ENCODE measurements around the gene FAM25G. TPM values are rescaled to one million over a fixed set of nuclear protein-coding genes. Genes with fewer than 3 reads are reported as not detected.

The FAM25G gene
- total RNA-seq, 4 donors from 2014 or later, result not detected

DNA sequence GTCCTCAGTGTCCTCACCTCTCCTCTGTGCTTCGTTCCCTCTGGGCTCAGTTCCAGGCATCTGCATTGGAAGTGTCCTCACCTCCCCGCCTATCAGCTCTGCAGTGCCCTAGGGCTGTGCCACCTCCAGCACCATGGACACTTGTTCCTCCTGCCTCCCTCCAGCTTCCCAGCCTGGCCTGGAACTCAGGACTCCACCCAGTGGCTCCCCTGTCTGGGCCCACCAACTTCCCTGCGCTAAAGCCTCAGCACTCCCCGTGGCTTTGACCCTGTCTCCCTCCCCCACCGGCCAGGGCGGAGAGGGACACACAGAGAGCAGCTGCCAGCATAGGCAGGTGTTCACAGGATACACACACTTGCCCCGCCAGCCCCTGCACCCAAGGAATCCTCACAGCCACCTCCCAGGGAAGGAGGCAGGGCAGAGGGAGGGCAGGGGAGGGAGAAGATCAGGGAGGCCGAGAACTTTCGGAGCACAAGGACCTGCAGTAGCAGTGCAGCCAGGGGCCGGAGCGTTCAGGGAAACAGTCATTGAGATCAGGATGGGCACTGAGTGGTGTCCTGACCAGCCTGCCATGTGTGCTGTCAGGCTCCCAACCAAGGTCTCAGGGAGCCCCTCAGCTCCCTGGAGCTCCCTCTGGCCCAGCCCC lies 38.9 kb downstream of the FAM25G start:
- Histone ChIP-seq H3K27ac (no peak overlapping the region), H3K4me3 (no peak overlapping the region), H3K36me3 (no peaks in the 10 kb centered on the region), H3K27me3 (no peaks in the 10 kb centered on the region), H3K4me1 (no peaks in the 10 kb centered on the region), H3K9me3 (no peaks in the 10 kb centered on the region)
- TF ChIP-seq EP300 (IDR thresholded peaks at IDR 0.05), result no peak
- TF ChIP-seq POLR2AphosphoS5 (IDR thresholded peaks at IDR 0.05), result no peak
- ATAC-seq, result no peak
- 58 to 84% methylated on average over 2 to 4 of the region's 11 CpGs for WGBS, 2 donors (ENCODE audit: low coverage in 1 of 2)

DNA sequence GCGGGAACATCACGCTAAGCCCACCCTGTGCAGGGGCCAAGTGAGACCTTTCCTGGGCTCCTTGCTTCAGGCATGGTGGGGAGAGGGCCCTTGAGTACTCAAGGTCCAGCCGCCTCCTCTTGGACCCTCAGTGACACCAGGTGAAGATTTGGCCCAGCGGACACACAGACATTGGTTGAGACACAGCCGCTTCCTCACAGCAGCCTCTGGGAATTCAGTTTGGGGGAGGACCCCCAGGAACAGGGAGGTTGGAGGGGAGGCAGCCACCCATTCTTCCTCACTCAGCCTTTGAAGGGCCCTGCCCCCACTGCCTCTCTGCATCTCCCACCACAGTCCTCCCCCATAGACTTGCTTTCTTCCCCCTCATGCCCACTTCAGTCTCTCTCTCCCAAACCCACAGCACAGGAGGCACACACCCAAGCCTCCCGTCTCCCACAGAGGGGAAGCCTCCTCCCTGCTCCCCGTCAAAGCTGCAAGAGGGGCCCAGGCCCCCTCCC lies 39.5 kb downstream of the FAM25G start:
- no peaks in the 10 kb centered on the region for H3K4me1 ChIP-seq
- no peak overlapping the region for H3K27ac ChIP-seq
- peaks cover 0 to 2% (median 0%) of the 10 kb centered on the region in 3 donors for H3K9me3 ChIP-seq
- TF ChIP-seq POLR2A (IDR thresholded peaks at IDR 0.05) (no peak), POLR2AphosphoS5 (IDR thresholded peaks at IDR 0.05) (no peak), EP300 (IDR thresholded peaks at IDR 0.05) (no peak)
- TF ChIP-seq, protein P1, sequence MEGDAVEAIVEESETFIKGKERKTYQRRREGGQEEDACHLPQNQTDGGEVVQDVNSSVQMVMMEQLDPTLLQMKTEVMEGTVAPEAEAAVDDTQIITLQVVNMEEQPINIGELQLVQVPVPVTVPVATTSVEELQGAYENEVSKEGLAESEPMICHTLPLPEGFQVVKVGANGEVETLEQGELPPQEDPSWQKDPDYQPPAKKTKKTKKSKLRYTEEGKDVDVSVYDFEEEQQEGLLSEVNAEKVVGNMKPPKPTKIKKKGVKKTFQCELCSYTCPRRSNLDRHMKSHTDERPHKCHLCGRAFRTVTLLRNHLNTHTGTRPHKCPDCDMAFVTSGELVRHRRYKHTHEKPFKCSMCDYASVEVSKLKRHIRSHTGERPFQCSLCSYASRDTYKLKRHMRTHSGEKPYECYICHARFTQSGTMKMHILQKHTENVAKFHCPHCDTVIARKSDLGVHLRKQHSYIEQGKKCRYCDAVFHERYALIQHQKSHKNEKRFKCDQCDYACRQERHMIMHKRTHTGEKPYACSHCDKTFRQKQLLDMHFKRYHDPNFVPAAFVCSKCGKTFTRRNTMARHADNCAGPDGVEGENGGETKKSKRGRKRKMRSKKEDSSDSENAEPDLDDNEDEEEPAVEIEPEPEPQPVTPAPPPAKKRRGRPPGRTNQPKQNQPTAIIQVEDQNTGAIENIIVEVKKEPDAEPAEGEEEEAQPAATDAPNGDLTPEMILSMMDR (IDR thresholded peaks at IDR 0.05), result no peak
- WGBS, 2 donors (ENCODE audit: low coverage in 1 of 2), result 55 to 80% methylated on average over 1 to 2 of the region's 7 CpGs
- ATAC-seq, result no peak
- no peaks in the 10 kb centered on the region for H3K27me3 ChIP-seq
- H3K4me3 ChIP-seq, result no peak overlapping the region
- no peaks in the 10 kb centered on the region for H3K36me3 ChIP-seq

DNA sequence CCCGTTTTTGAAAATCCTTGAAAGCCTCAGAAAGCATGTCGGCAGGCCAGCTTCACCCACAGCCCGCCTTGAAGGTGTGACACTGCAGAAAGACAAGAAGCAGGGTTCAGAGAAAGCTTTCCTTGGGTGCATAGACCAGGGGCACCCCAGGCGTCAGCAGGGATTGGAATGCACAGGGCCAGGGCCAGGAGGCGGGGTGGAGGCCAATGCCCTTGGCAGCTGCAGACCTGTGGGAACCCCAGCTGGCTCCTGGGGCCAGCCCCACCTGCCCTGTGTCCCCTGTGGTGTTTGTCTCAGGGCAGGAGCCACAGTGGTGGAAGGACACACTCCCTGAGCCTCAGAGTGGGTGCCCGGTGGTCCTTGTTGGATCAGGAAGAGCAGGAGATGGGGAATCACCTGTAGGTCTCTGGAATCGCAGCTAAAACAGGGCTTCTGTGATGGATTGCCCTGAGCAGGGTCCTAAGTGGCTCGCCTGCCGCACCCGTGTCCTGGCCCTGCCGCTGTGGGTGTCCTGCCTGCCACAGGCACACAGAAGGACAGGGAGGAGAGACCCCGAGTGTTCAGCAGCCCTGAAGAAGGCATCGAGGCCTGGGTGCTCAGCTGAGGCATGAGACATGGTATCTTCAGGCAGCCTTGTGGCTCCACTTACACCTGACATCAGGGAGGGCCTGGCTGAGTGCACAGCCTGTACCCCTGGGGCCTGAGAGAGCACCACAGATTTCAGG lies 40.1 kb downstream of the FAM25G start:
- H3K36me3 ChIP-seq, result no peaks in the 10 kb centered on the region
- no peaks in the 10 kb centered on the region for H3K4me1 ChIP-seq
- H3K27ac ChIP-seq, result no peak overlapping the region
- H3K27me3 ChIP-seq, result no peaks in the 10 kb centered on the region
- ATAC-seq, result no peak
- H3K9me3 ChIP-seq, result peaks cover 0 to 8% (median 0%) of the 10 kb centered on the region in 3 donors
- 50 to 100% methylated on average over 1 of the region's 13 CpGs for WGBS, 2 donors (ENCODE audit: low coverage in 1 of 2)
- H3K4me3 ChIP-seq, result no peak overlapping the region
- no peak for TF ChIP-seq POLR2AphosphoS5 (IDR thresholded peaks at IDR 0.05)
- TF ChIP-seq POLR2A (IDR thresholded peaks at IDR 0.05), result no peak
- TF ChIP-seq, protein P1 (IDR thresholded peaks at IDR 0.05), result no peak
- no peak for TF ChIP-seq EP300 (IDR thresholded peaks at IDR 0.05)

- Histone ChIP-seq H3K4me3 (no peak overlapping the region), H3K36me3 (no peaks in the 10 kb centered on the region), H3K9me3 (peaks cover 0 to 18% (median 0%) of the 10 kb centered on the region in 3 donors), H3K4me1 (no peaks in the 10 kb centered on the region), H3K27me3 (no peaks in the 10 kb centered on the region), H3K27ac (no peak overlapping the region)
- 100% methylated on average over 2 of the region's 2 CpGs; no CpG with 5 or more reads in 1 of the 2 donors for WGBS, 2 donors (ENCODE audit: low coverage in 1 of 2)
- no peak for ATAC-seq
- TF ChIP-seq, protein P1 (IDR thresholded peaks at IDR 0.05), result no peak
- no peak for TF ChIP-seq POLR2AphosphoS5 (IDR thresholded peaks at IDR 0.05)
- no peak for TF ChIP-seq EP300 (IDR thresholded peaks at IDR 0.05)
- no peak for TF ChIP-seq POLR2A (IDR thresholded peaks at IDR 0.05)
These were observed 41.1 kb downstream of the FAM25G start for GRCh38 chr10:47450442-47450841.

GRCh38 chr10:47449979-47450378 lies 41.5 kb downstream of the FAM25G start:
- H3K27me3 ChIP-seq, result no peaks in the 10 kb centered on the region
- TF ChIP-seq POLR2AphosphoS5 (IDR thresholded peaks at IDR 0.05), result no peak
- TF ChIP-seq EP300 (IDR thresholded peaks at IDR 0.05), result no peak
- H3K9me3 ChIP-seq, result peaks cover 0 to 22% (median 0%) of the 10 kb centered on the region in 3 donors
- 64 to 70% methylated on average over 2 to 3 of the region's 10 CpGs for WGBS, 2 donors (ENCODE audit: low coverage in 1 of 2)
- H3K4me3 ChIP-seq, result no peak overlapping the region
- H3K36me3 ChIP-seq, result no peaks in the 10 kb centered on the region
- H3K27ac ChIP-seq, result no peak overlapping the region
- H3K4me1 ChIP-seq, result no peaks in the 10 kb centered on the region
- no peak for ATAC-seq
